ENCODE results near the gene ME2. TPM values are rescaled to one million over a fixed set of nuclear protein-coding genes. Genes with fewer than 3 reads are reported as not detected.

ME2 gene
- total and polyA plus RNA-seq, 9 of the 15 experiments (the other 6 are each of a cell fraction or from before 2014, with no cell fraction given) = 12.3 to 54.4 (median 36.2) TPM

- TF ChIP-seq SMARCA4 (IDR thresholded peaks at IDR 0.05) (no peak), NONO (IDR thresholded peaks at IDR 0.05; ENCODE audit: low read depth in 2 of 2, low read length in 1 of 2) (no peak), RNF2 (IDR thresholded peaks at IDR 0.05) (no peak), ZNF644 (tag; IDR thresholded peaks at IDR 0.05; ENCODE audit: low read depth) (no peak)
Measured at GRCh38 chr18:50924372-50924771, 45.5 kb downstream of the ME2 start (continued).

- Histone ChIP-seq H3K4me3 (no peak overlapping the region), H3K27me3 (ENCODE audit: control insufficient read depth in 2 of 2, insufficient read depth in 2 of 2, low read length in 2 of 2) (no peaks in the 10 kb centered on the region), H2AFZ (ENCODE audit: low read depth, low read length) (no peak overlapping the region), H3K79me2 (ENCODE audit: control insufficient read depth, insufficient read depth, low read length) (no peaks in the 10 kb centered on the region), H3K9me3 (replicated peaks; ENCODE audit: control insufficient read depth, insufficient read depth, low read depth, low read length) (peaks cover 8% of the 10 kb centered on the region), H3K36me3 (ENCODE audit: control insufficient read depth, insufficient read depth, low read length) (peaks cover 34% of the 10 kb centered on the region; the same call in 2 of the 3 replicates), H4K20me1 (replicated peaks; ENCODE audit: control insufficient read depth, insufficient read depth, low read length) (no peaks in the 10 kb centered on the region), H3K27ac (ENCODE audit: extremely low read depth, low read depth, low read length) (no peak overlapping the region), H3K4me1 (replicated peaks in 1 of 2; ENCODE audit: control insufficient read depth in 2 of 2, insufficient read depth in 2 of 2, low read length in 2 of 2) (no peaks in the 10 kb centered on the region; a peak in 1 of 5 replicates), H3K9me1 (ENCODE audit: control insufficient read depth, insufficient read depth, low read length) (no peaks in the 10 kb centered on the region), H3K4me2 (ENCODE audit: insufficient read depth, low read length) (no peak overlapping the region), H3K9ac (ENCODE audit: insufficient read depth in 1 of 2, low read depth in 2 of 2, low read length in 2 of 2) (no peak overlapping the region)
- no peak for DNase-seq (ENCODE audit: extremely low read depth in 1 of 4, low spot score in 3 of 4)
- ChIA-PET CTCF (ENCODE audit: low intra/inter-chr PET ratio) (no interaction called here), POLR2A (no interaction called here)
- intact Hi-C loops (cut with micrococcal nuclease) (no loop called here), in situ Hi-C loops (cut with MboI) (no loop called here)
- ATAC-seq = no peak
- no peak for FAIRE-seq
- BruUV-seq (replicated peaks) = no TSS peak
- TF ChIP-seq FOXP4 (CRISPR knock-in tag; IDR thresholded peaks at IDR 0.05; ENCODE audit: borderline replicate concordance) (no peak), CBX3 (IDR thresholded peaks at IDR 0.05; ENCODE audit: borderline replicate concordance in 1 of 2, low read length in 2 of 2) (peak in 1 of 2 experiments; percentile 94; a peak in 2 of 3 replicates), ZNF644 (tag; IDR thresholded peaks at IDR 0.05; ENCODE audit: low read depth) (no peak), E2F6 (IDR thresholded peaks at IDR 0.05; ENCODE audit: borderline replicate concordance in 1 of 2, extremely low read depth in 1 of 2, insufficient read depth in 1 of 2, insufficient read length in 1 of 2, low read depth in 1 of 2, low read length in 1 of 2, poor library complexity in 1 of 2, severe bottlenecking in 1 of 2) (no peak), ZFP1 (CRISPR knock-in tag; IDR thresholded peaks at IDR 0.05) (no peak), ZNF280A (IDR thresholded peaks at IDR 0.05; ENCODE audit: low read depth, partially characterized antibody) (peak; percentile 23), TRIM24 (IDR thresholded peaks at IDR 0.05) (peak in 1 of 2 experiments; percentile 30; a peak in 1 of 4 replicates), ZNF707 (CRISPR knock-in tag; conservative IDR thresholded peaks at IDR 0.05) (no peak), HMGN3 (IDR thresholded peaks at IDR 0.05; ENCODE audit: borderline replicate concordance, extremely low read depth, insufficient read length, low read depth, low read length) (no peak), SREBF1 (IDR thresholded peaks at IDR 0.05; ENCODE audit: borderline replicate concordance, low read depth, low read length) (no peak)
Measured at GRCh38 chr18:50926521-50926920, 47.6 kb downstream of the ME2 start.

Data from K562 (cell line).